GM18517 (cell line): ENCODE results near the gene LBX2.
"Not testable (repeated sequence)": the region's sequence is repeated elsewhere in the genome, so short reads cannot be mapped to it uniquely, and the experiment has no call there.

Source experiments
- ATAC-seq: cut with Tn5 transposase; IDR thresholded peaks from one replicate; pipeline ENCODE4 v1.9.1; 2021; ENCODE audit warnings: mild to moderate bottlenecking, moderate library complexity; ENCODE audit not compliant: unreplicated experiment

LBX2 gene

DNA sequence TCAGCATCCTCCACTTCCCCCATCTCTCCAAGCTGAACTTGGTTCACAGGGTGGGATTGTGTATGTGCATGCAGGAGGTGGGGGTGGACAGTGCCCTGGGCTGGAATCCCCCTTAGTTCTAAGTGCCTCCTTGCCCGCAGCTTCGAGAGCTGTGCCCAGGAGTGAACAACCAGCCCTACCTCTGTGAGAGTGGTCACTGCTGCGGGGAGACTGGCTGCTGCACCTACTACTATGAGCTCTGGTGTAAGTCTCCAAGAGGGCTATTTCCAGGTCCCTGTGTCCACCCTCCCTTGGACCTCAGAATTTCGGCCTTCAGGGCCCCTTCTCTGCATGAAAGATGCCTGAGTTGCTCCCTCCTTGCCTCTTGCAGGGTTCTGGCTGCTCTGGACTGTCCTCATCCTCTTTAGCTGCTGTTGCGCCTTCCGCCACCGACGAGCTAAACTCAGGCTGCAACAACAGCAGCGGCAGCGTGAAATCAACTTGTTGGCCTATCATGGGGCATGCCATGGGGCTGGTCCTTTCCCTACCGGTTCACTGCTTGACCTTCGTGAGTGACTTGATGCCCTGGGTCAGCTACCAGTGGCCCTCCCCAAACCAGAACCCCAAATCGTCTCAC, 39.8 kb downstream of the LBX2 start:
- ATAC-seq, result not testable (repeated sequence)

GRCh38 chr2:74458938-74459363, 40.5 kb downstream of the LBX2 start:
- no peak for ATAC-seq

- peak; percentile 86 for ATAC-seq
Measured at GRCh38 chr2:74458132-74458937, 41.1 kb downstream of the LBX2 start, which contains the start of gene WBP1. Gene WBP1, plus strand, starts transcription at chr2:74458438. Its CDS starts 165 bp downstream, at chr2:74458603.

DNA sequence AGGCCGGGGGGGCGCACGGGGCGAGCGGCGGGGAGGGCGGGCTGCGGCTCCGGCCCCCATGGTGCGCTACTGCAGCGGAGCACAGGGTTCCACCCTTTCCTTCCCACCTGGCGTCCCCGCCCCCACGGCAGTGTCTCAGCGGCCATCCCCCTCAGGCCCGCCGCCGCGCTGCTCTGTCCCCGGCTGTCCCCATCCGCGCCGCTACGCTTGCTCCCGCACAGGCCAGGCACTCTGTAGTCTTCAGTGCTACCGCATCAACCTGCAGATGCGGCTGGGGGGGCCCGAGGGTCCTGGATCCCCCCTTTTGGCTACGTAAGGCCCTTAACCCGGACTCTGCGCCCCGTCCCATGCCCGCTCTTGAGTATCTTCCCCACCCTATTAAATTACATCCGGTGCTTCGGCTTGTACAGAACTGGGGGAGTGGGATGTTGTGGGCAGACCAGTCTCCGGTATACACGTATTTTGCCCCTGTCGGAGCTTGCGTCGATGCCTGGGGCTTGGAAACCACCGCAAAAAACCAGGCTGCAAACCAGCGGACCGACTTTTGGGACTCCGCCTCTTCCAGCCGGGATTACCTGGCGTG, 41.8 kb downstream of the LBX2 start:
- peak; percentile 25 for ATAC-seq

- ATAC-seq, result no peak
Measured at GRCh38 chr2:74457129-74457548, 42.3 kb downstream of the LBX2 start.

- ATAC-seq, result peak; percentile 46
Measured at GRCh38 chr2:74454654-74455511, 44.5 kb downstream of the LBX2 start, which contains the start of gene INO80B. Gene INO80B, plus strand, starts transcription at chr2:74455087. Its CDS starts 30 bp downstream, at chr2:74455117.

- no peak for ATAC-seq
Measured at GRCh38 chr2:74450570-74451190, 48.7 kb downstream of the LBX2 start.

GRCh38 chr2:74448771-74449170, 50.6 kb downstream of the LBX2 start:
- ATAC-seq, result no peak
